HEK293 (cell line): ENCODE data around the gene FEV.

Source experiments
- BCL11A ChIP-seq: fragments of 450-650 bp; formaldehyde crosslinking; IDR thresholded peaks from 2 replicates; pipeline ENCODE4 v1.5.1; 2016; ENCODE audit warnings: low read depth, missing biosample characterization, missing genetic modification characterization
- KLF16 ChIP-seq: fragments of 450-650 bp; formaldehyde crosslinking; IDR thresholded peaks from 2 replicates; pipeline ENCODE4 v1.5.1; 2017; ENCODE audit warnings: missing biosample characterization, missing genetic modification characterization
- ZBTB7A ChIP-seq: fragments of 450-650 bp; formaldehyde crosslinking; IDR thresholded peaks from 2 replicates; pipeline ENCODE4 v1.5.1; 2016; ENCODE audit warnings: low read depth, missing biosample characterization, missing genetic modification characterization
- ZNF174 ChIP-seq: fragments of 450-650 bp; formaldehyde crosslinking; IDR thresholded peaks from 2 replicates; pipeline ENCODE4 v1.5.0; 2017; ENCODE audit warnings: missing biosample characterization, mild to moderate bottlenecking, missing genetic modification characterization
- ZNF548 ChIP-seq: fragments of 450-650 bp; formaldehyde crosslinking; IDR thresholded peaks from 2 replicates; pipeline ENCODE4 v1.5.1; 2016; ENCODE audit warnings: missing biosample characterization, missing genetic modification characterization
- ZNF549 ChIP-seq: fragments of 450-650 bp; IDR thresholded peaks from 2 replicates; pipeline ENCODE4 v1.5.1; 2018; ENCODE audit warnings: missing biosample characterization, missing genetic modification characterization, mild to moderate bottlenecking, inconsistent platforms, moderate library complexity
- ZNF624 ChIP-seq: fragments of 450-650 bp; formaldehyde crosslinking; IDR thresholded peaks from 2 replicates; pipeline ENCODE4 v1.5.1; 2017; ENCODE audit warnings: missing biosample characterization, missing genetic modification characterization
- ZNF768 ChIP-seq: fragments of 450-650 bp; formaldehyde crosslinking; IDR thresholded peaks from 2 replicates; pipeline ENCODE4 v1.5.1; 2018; ENCODE audit warnings: missing biosample characterization, mild to moderate bottlenecking, missing genetic modification characterization
- ZNF777 ChIP-seq: fragments of 450-650 bp; formaldehyde crosslinking; IDR thresholded peaks from 2 replicates; pipeline ENCODE4 v1.5.1; 2017; ENCODE audit warnings: missing biosample characterization, missing genetic modification characterization, borderline replicate concordance
- TF ChIP-seq, protein P1 (sequence below): fragments of 450-650 bp; formaldehyde crosslinking; IDR thresholded peaks from 2 replicates; pipeline ENCODE4 v1.5.1; 2017; ENCODE audit warnings: missing biosample characterization, missing genetic modification characterization
- TF ChIP-seq, protein P2 (sequence below): fragments of 450-650 bp; formaldehyde crosslinking; IDR thresholded peaks from 2 replicates; pipeline ENCODE4 v1.5.1; 2016; ENCODE audit warnings: missing biosample characterization, missing genetic modification characterization
- TF ChIP-seq, protein P3 (sequence below): fragments of 450-650 bp; formaldehyde crosslinking; IDR thresholded peaks from 2 replicates; pipeline ENCODE4 v1.5.1; 2016; ENCODE audit warnings: missing biosample characterization, missing genetic modification characterization
- TF ChIP-seq, protein P4 (sequence below): fragments of 450-650 bp; IDR thresholded peaks from 2 replicates; pipeline ENCODE4 v1.5.1; 2018; ENCODE audit warnings: missing biosample characterization, mild to moderate bottlenecking, missing genetic modification characterization
- TF ChIP-seq, protein P5 (sequence below): fragments of 450-650 bp; formaldehyde crosslinking; IDR thresholded peaks from 2 replicates; pipeline ENCODE4 v1.5.1; 2016; ENCODE audit warnings: missing biosample characterization, missing genetic modification characterization

DNA sequence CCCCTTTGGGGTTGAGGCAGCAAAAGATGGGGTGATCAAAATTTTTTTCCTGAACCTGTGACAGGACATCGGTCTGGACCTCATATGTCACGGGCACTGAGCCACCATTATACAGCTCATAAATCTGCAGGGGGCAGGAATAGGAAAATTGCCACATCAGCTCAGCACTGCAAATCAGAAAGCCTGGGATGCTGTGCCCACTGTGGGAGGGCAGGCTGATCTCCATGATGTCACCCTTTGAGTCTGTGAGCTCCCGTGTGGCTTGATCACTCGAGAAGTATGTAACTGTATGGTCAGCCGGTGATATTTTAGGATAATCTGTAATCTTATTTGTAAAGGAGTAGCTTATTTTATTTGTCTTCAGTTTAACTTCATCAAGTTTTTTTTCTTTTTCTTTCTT is 25.9 kb upstream of the FEV start:
- no peak for TF ChIP-seq ZNF768
- TF ChIP-seq, protein P1, sequence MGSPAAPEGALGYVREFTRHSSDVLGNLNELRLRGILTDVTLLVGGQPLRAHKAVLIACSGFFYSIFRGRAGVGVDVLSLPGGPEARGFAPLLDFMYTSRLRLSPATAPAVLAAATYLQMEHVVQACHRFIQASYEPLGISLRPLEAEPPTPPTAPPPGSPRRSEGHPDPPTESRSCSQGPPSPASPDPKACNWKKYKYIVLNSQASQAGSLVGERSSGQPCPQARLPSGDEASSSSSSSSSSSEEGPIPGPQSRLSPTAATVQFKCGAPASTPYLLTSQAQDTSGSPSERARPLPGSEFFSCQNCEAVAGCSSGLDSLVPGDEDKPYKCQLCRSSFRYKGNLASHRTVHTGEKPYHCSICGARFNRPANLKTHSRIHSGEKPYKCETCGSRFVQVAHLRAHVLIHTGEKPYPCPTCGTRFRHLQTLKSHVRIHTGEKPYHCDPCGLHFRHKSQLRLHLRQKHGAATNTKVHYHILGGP: no peak
- TF ChIP-seq, protein P2, sequence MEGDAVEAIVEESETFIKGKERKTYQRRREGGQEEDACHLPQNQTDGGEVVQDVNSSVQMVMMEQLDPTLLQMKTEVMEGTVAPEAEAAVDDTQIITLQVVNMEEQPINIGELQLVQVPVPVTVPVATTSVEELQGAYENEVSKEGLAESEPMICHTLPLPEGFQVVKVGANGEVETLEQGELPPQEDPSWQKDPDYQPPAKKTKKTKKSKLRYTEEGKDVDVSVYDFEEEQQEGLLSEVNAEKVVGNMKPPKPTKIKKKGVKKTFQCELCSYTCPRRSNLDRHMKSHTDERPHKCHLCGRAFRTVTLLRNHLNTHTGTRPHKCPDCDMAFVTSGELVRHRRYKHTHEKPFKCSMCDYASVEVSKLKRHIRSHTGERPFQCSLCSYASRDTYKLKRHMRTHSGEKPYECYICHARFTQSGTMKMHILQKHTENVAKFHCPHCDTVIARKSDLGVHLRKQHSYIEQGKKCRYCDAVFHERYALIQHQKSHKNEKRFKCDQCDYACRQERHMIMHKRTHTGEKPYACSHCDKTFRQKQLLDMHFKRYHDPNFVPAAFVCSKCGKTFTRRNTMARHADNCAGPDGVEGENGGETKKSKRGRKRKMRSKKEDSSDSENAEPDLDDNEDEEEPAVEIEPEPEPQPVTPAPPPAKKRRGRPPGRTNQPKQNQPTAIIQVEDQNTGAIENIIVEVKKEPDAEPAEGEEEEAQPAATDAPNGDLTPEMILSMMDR: no peak
- TF ChIP-seq, protein P3, sequence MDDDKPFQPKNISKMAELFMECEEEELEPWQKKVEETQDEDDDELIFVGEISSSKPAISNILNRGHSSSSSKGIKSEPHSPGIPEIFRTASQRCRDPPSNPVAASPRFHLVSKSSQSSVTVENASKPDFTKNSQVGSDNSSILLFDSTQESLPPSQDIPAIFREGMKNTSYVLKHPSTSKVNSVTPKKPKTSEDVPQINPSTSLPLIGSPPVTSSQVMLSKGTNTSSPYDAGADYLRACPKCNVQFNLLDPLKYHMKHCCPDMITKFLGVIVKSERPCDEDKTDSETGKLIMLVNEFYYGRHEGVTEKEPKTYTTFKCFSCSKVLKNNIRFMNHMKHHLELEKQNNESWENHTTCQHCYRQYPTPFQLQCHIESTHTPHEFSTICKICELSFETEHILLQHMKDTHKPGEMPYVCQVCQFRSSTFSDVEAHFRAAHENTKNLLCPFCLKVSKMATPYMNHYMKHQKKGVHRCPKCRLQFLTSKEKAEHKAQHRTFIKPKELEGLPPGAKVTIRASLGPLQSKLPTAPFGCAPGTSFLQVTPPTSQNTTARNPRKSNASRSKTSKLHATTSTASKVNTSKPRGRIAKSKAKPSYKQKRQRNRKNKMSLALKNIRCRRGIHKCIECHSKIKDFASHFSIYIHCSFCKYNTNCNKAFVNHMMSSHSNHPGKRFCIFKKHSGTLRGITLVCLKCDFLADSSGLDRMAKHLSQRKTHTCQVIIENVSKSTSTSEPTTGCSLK (tag by site-specific recombination): no peak
- no peak for TF ChIP-seq BCL11A (tag by site-specific recombination)
- no peak for TF ChIP-seq ZNF548 (tag by site-specific recombination)
- no peak for TF ChIP-seq ZBTB7A (tag by site-specific recombination)
- TF ChIP-seq, protein P4, sequence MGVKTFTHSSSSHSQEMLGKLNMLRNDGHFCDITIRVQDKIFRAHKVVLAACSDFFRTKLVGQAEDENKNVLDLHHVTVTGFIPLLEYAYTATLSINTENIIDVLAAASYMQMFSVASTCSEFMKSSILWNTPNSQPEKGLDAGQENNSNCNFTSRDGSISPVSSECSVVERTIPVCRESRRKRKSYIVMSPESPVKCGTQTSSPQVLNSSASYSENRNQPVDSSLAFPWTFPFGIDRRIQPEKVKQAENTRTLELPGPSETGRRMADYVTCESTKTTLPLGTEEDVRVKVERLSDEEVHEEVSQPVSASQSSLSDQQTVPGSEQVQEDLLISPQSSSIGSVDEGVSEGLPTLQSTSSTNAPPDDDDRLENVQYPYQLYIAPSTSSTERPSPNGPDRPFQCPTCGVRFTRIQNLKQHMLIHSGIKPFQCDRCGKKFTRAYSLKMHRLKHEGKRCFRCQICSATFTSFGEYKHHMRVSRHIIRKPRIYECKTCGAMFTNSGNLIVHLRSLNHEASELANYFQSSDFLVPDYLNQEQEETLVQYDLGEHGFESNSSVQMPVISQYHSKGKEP (tag by site-specific recombination): no peak
- TF ChIP-seq ZNF624: no peak
- TF ChIP-seq ZNF777: no peak
- TF ChIP-seq, protein P5, sequence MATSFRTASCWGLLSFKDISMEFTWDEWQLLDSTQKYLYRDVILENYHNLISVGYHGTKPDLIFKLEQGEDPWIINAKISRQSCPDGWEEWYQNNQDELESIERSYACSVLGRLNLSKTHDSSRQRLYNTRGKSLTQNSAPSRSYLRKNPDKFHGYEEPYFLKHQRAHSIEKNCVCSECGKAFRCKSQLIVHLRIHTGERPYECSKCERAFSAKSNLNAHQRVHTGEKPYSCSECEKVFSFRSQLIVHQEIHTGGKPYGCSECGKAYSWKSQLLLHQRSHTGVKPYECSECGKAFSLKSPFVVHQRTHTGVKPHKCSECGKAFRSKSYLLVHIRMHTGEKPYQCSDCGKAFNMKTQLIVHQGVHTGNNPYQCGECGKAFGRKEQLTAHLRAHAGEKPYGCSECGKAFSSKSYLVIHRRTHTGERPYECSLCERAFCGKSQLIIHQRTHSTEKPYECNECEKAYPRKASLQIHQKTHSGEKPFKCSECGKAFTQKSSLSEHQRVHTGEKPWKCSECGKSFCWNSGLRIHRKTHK (tag by site-specific recombination): no peak
- TF ChIP-seq KLF16: no peak
- TF ChIP-seq ZNF174 (tag by site-specific recombination): no peak
- no peak for TF ChIP-seq ZNF549 (tag by site-specific recombination)
